ENCODE data around the gene RAB40B.

GRCh38 chr17:82616021-82616711 is 82.3 kb downstream of the RAB40B start:
- TF ChIP-seq CTCF (IDR thresholded peaks at IDR 0.05 in 4 of 5, conservative IDR thresholded peaks at IDR 0.05 in 1 of 5) = no peak
- no peak for TF ChIP-seq POLR2A (IDR thresholded peaks at IDR 0.05)

All from gastrocnemius medialis (tissue), 4 donors.